Left hindlimb (tissue), 1 donor: Measurements from ENCODE around the gene CLEC19A.
A peak's percentile ranks its signal among the peaks of the same experiment; 100 is the strongest.

Experiments used
- DNase-seq: peaks from one replicate; pipeline ENCODE4 v3.0.0-alpha.2; 2018

The CLEC19A gene

GRCh38 chr16:19285431-19285830 is at the start of gene CLEC19A:
Gene CLEC19A, plus strand, starts transcription at chr16:19285731. Its CDS starts 121 bp downstream, at chr16:19285852.
- no peak for DNase-seq

- DNase-seq = no peak
Observed at GRCh38 chr16:19235886-19236285, 49.6 kb upstream of the CLEC19A start.

GRCh38 chr16:19236561-19237209 is 48.8 kb upstream of the CLEC19A start:
- DNase-seq = no peak

- no peak for DNase-seq
Observed at GRCh38 chr16:19238406-19238805, 47.1 kb upstream of the CLEC19A start.

- DNase-seq = no peak
Observed at GRCh38 chr16:19239511-19240155, 45.9 kb upstream of the CLEC19A start.

GRCh38 chr16:19240494-19240893 is 45.0 kb upstream of the CLEC19A start:
- DNase-seq = no peak

GRCh38 chr16:19241512-19241911 is 44.0 kb upstream of the CLEC19A start:
- no peak for DNase-seq

- no peak for DNase-seq
Observed at GRCh38 chr16:19242186-19242585, 43.3 kb upstream of the CLEC19A start.

GRCh38 chr16:19242987-19243575 is 42.5 kb upstream of the CLEC19A start:
- no peak for DNase-seq

GRCh38 chr16:19245326-19245925 is 40.1 kb upstream of the CLEC19A start:
- DNase-seq = no peak

GRCh38 chr16:19252904-19253303 is 32.6 kb upstream of the CLEC19A start:
- no peak for DNase-seq

- DNase-seq = no peak
Observed at GRCh38 chr16:19254611-19255010, 30.9 kb upstream of the CLEC19A start.

GRCh38 chr16:19264123-19264673 is 21.3 kb upstream of the CLEC19A start:
- DNase-seq = no peak

- DNase-seq = no peak
Observed at GRCh38 chr16:19265380-19265930, 20.1 kb upstream of the CLEC19A start.

- no peak for DNase-seq
Observed at GRCh38 chr16:19266774-19267173, 18.8 kb upstream of the CLEC19A start.

GRCh38 chr16:19269098-19269497 is 16.4 kb upstream of the CLEC19A start:
- DNase-seq = no peak

GRCh38 chr16:19274165-19274797 is 11.2 kb upstream of the CLEC19A start:
- no peak for DNase-seq

GRCh38 chr16:19278403-19278802 is 7.1 kb upstream of the CLEC19A start:
- DNase-seq = no peak

- DNase-seq = no peak
Observed at GRCh38 chr16:19281246-19281645, 4.3 kb upstream of the CLEC19A start.

GRCh38 chr16:19282101-19282500 is 3.4 kb upstream of the CLEC19A start:
- no peak for DNase-seq

GRCh38 chr16:19283637-19284036 is 1.9 kb upstream of the CLEC19A start:
- no peak for DNase-seq

- DNase-seq = peak; percentile 55
Observed at GRCh38 chr16:19284207-19284606, 1.3 kb upstream of the CLEC19A start.

- DNase-seq = no peak
Observed at GRCh38 chr16:19286827-19287226, 1.3 kb downstream of the CLEC19A start.
